PC-3 (cell line): Measurements from ENCODE around the gene CAMKK2.

ENCODE experiments used
- CTCF ChIP-seq: fragments of 300-600 bp; sonication (generic); conservative IDR thresholded peaks from 2 replicates; pipeline ENCODE4 v1.5.1; 2017; ENCODE audit warnings: antibody characterized with exemption, low read depth, mild to moderate bottlenecking, low read length
- EZH2 ChIP-seq: fragments of 300-600 bp; sonication (generic); IDR thresholded peaks from one replicate; pipeline ENCODE4 v1.6.1; 2017; ENCODE audit warnings: antibody characterized with exemption, mild to moderate bottlenecking, low read length; ENCODE audit not compliant: unreplicated experiment
- EZH2phosphoT487 ChIP-seq: fragments of 300-600 bp; sonication (generic); IDR thresholded peaks from 2 replicates; pipeline ENCODE4 v1.6.1; 2018; ENCODE audit warnings: mild to moderate bottlenecking, antibody characterized with exemption, low read length, borderline replicate concordance

GRCh38 chr12:121190523-121191031 is 105.9 kb downstream of the CAMKK2 start:
- TF ChIP-seq CTCF (no peak), EZH2phosphoT487 (no peak), EZH2 (no peak)
